Ishikawa (cell line): Measurements from ENCODE around the gene PGM3.

Experiments used
- CEBPB ChIP-seq: IDR thresholded peaks from 2 replicates; pipeline ENCODE4 v1.6.1; 2012
- CREB1 ChIP-seq: IDR thresholded peaks from 2 replicates; pipeline ENCODE4 v1.6.1; 2012; ENCODE audit warnings: low read depth
- EGR1 ChIP-seq: IDR thresholded peaks from 2 replicates; pipeline ENCODE4 v1.6.1; 2012
- EP300 ChIP-seq: IDR thresholded peaks from 2 replicates; pipeline ENCODE4 v1.6.1; 2012; ENCODE audit warnings: borderline replicate concordance
- FOXM1 ChIP-seq: IDR thresholded peaks from 2 replicates; pipeline ENCODE4 v1.6.1; 2012; ENCODE audit warnings: low read depth, borderline replicate concordance
- NFIC ChIP-seq: IDR thresholded peaks from 2 replicates; pipeline ENCODE4 v1.6.1; 2012
- RAD21 ChIP-seq: IDR thresholded peaks from 2 replicates; pipeline ENCODE4 v1.6.1; 2012; ENCODE audit warnings: low read depth
- TAF1 ChIP-seq: IDR thresholded peaks from 2 replicates; pipeline ENCODE4 v1.6.1; 2012; ENCODE audit warnings: low read depth, mild to moderate bottlenecking
- TCF12 ChIP-seq: IDR thresholded peaks from 2 replicates; pipeline ENCODE4 v1.6.1; 2012; ENCODE audit warnings: low read depth
- TEAD4 ChIP-seq: IDR thresholded peaks from 2 replicates; pipeline ENCODE4 v1.6.1; 2012
- YY1 ChIP-seq: IDR thresholded peaks from 2 replicates; pipeline ENCODE4 v1.6.1; 2012; ENCODE audit warnings: low read depth
- ZBTB7A ChIP-seq: IDR thresholded peaks from 2 replicates; pipeline ENCODE4 v1.6.1; 2012; ENCODE audit warnings: low read depth
- TF ChIP-seq, protein P1 (sequence below): IDR thresholded peaks from 2 replicates; pipeline ENCODE4 v1.6.1; 2012
- TF ChIP-seq, protein P2 (sequence below): IDR thresholded peaks from 2 replicates; pipeline ENCODE4 v1.6.1; 2012
- TF ChIP-seq, protein P3 (sequence below): IDR thresholded peaks from 2 replicates; pipeline ENCODE4 v1.6.1; 2012; ENCODE audit warnings: low read depth, mild to moderate bottlenecking

The PGM3 gene, protein sequence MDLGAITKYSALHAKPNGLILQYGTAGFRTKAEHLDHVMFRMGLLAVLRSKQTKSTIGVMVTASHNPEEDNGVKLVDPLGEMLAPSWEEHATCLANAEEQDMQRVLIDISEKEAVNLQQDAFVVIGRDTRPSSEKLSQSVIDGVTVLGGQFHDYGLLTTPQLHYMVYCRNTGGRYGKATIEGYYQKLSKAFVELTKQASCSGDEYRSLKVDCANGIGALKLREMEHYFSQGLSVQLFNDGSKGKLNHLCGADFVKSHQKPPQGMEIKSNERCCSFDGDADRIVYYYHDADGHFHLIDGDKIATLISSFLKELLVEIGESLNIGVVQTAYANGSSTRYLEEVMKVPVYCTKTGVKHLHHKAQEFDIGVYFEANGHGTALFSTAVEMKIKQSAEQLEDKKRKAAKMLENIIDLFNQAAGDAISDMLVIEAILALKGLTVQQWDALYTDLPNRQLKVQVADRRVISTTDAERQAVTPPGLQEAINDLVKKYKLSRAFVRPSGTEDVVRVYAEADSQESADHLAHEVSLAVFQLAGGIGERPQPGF

DNA sequence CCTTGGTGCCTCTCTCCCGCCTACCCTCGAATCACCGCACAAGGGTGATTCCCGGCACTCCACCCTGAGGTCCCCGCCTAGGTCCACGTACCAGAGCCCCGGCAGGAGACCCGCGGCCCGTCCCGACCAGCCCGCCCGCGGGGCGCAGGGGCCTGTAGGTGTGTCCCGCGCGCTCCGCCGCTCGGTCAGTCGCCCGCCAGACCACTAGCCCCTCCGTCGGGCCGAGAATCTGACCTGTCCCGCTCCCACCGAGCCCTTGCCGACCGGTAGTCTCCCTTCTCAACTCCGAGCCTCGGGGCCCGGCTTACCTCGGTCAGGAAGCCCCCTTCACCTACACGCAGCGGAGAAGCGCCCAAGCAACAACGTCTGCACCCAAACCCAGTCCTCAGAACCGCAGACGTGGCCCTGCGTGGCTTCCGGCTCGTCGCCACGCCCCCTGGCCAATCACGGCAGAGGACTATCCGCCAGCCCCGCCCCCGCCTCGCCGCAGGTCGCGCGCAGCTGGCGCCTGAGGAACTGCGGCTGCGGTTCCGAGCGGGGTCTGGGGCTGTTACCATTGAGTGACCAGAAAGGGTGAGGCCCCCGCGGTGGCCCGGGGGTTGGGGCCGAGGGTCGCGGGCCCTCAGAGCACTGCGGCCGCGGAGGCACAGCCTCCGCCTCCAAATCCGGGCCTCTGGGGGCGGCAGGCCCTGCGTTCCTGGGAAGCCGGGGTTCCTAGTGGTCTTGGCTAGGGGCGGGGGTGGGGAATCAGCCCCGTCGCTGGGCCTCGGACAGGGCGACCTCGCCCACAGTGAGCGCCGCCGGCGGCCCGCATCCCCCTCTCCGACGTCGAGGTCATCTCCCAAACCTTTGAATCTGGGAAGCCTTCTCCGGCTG, at the start of gene PGM3, which contains the start of gene RWDD2A:
Gene PGM3 (minus strand): TSS at position 395 of the 876 bp plus-strand sequence. CDS start 2,253 bp downstream, outside the sequence.
Gene RWDD2A (plus strand): TSS at position 487 of the 876 bp plus-strand sequence. CDS start 1,095 bp downstream, outside the sequence.
- TF ChIP-seq, protein P1, sequence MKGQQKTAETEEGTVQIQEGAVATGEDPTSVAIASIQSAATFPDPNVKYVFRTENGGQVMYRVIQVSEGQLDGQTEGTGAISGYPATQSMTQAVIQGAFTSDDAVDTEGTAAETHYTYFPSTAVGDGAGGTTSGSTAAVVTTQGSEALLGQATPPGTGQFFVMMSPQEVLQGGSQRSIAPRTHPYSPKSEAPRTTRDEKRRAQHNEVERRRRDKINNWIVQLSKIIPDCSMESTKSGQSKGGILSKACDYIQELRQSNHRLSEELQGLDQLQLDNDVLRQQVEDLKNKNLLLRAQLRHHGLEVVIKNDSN: no peak
- 0 out of 2 replicates have a peak, but pooled peaks have one; percentile 7 for TF ChIP-seq EGR1
- TF ChIP-seq, protein P2, sequence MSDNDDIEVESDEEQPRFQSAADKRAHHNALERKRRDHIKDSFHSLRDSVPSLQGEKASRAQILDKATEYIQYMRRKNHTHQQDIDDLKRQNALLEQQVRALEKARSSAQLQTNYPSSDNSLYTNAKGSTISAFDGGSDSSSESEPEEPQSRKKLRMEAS: 0 out of 2 replicates have a peak, but pooled peaks have one; percentile 21
- no peak for TF ChIP-seq TCF12
- TF ChIP-seq NFIC: no peak
- peak; percentile 83 for TF ChIP-seq ZBTB7A
- TF ChIP-seq TAF1: peak; percentile 84
- no peak for TF ChIP-seq EP300

DNA sequence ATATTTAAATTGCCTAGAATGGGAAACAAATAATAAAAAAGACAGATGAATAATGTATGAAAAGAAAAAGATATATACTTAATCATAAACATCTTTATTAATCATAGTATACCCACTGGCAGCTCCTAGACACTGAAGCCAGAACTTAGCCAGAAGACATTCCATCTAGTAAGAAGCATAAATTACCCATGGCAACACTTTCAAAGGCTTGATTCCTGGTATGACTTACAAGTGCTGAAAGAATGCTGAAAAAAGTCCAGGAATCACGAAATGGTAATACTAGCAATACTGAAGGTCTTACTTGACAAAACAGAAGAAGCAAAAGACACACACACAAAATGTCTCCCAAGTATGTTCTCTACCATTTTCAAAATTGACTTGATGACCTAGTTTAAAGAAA, 38.1 kb upstream of the PGM3 start:
- TF ChIP-seq, protein P3, sequence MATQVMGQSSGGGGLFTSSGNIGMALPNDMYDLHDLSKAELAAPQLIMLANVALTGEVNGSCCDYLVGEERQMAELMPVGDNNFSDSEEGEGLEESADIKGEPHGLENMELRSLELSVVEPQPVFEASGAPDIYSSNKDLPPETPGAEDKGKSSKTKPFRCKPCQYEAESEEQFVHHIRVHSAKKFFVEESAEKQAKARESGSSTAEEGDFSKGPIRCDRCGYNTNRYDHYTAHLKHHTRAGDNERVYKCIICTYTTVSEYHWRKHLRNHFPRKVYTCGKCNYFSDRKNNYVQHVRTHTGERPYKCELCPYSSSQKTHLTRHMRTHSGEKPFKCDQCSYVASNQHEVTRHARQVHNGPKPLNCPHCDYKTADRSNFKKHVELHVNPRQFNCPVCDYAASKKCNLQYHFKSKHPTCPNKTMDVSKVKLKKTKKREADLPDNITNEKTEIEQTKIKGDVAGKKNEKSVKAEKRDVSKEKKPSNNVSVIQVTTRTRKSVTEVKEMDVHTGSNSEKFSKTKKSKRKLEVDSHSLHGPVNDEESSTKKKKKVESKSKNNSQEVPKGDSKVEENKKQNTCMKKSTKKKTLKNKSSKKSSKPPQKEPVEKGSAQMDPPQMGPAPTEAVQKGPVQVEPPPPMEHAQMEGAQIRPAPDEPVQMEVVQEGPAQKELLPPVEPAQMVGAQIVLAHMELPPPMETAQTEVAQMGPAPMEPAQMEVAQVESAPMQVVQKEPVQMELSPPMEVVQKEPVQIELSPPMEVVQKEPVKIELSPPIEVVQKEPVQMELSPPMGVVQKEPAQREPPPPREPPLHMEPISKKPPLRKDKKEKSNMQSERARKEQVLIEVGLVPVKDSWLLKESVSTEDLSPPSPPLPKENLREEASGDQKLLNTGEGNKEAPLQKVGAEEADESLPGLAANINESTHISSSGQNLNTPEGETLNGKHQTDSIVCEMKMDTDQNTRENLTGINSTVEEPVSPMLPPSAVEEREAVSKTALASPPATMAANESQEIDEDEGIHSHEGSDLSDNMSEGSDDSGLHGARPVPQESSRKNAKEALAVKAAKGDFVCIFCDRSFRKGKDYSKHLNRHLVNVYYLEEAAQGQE: no peak
- TF ChIP-seq FOXM1 (no peak), CREB1 (no peak), RAD21 (no peak), TEAD4 (no peak)

DNA sequence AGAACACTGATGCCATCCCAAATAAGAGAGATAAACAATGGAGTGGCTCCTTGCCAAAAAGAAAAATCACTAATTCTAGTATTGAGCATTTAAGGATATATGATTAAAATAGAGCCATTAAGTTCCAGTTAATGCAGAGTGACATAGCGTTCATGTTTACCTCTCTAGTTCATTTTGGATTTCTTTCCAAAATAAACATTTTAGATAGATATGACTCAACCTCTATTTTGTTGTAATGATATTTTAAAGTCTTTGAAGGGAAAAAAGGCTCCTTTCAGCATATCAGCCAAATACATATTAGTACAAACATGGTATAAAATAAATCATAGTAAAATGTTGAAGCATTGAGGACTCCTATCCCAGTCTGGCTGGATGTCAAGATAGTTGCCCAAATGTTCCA, 33.5 kb upstream of the PGM3 start:
- TF ChIP-seq EGR1 (no peak), NFIC (no peak), TAF1 (no peak), EP300 (no peak), FOXM1 (no peak), RAD21 (no peak), CEBPB (no peak), ZBTB7A (no peak), CREB1 (no peak), TEAD4 (no peak), YY1 (no peak), TCF12 (no peak)
- TF ChIP-seq, protein P3: no peak
- TF ChIP-seq, protein P2: no peak
- TF ChIP-seq, protein P1: no peak

DNA sequence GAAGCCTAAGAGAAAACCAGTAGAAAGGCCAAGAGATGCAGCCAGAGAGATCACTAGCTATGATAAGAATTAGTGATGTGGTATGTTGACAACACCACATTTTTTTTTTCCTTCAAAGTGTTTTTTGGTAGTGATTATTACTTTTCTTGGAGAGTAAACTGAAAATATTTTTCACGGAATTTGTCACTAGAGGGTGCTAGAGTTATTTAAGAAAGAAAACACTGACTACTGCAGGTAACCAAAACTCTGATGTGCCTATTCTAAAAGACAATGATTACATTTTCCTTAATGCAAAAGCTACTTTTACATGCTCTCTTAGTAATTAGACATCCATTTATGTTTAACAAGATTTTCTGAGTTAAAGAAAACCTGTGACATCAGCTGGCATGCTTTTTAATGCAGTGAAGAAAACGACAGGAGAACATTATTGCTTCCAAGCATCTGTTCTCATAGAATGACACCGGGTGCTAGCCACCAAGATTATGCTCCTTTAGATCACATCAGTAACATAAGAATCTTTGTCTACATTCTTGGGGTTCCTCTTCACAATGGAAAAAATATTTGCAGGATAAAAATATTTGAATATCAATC, 28.9 kb upstream of the PGM3 start:
- TF ChIP-seq RAD21 (peak; percentile 59), TEAD4 (no peak)

DNA sequence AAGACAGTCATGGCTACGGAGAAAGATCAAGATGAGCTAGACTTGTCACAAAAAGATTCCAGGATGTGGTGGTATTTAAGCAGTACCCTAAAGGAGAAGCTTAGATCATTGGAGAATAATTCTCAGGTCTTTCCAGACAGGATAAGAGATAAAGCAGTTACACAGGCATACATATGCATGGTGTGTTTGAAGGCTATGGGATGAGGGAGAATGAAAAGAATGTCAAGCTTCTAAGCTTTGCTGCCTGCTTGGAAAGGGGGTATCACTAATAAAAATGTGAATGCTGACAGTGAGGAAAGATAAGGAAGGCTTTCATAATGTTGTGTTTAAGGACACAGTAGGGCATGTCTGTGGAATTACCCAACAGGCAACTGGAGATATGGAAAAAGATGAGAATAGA, 28.2 kb upstream of the PGM3 start:
- no peak for TF ChIP-seq EGR1
- TF ChIP-seq ZBTB7A: no peak
- no peak for TF ChIP-seq TAF1
- no peak for TF ChIP-seq NFIC
- TF ChIP-seq FOXM1: no peak
- TF ChIP-seq RAD21: no peak
- no peak for TF ChIP-seq TEAD4
